ENCODE data around the gene WDR74. TPM values are rescaled to one million over a fixed set of nuclear protein-coding genes. Genes with fewer than 3 reads are reported as not detected.

WDR74 gene
- total and polyA plus RNA-seq, 2 of the 13 experiments (the other 11 are each of a cell fraction or from before 2014, with no cell fraction given), result 77.0 to 83.3 TPM

DNA sequence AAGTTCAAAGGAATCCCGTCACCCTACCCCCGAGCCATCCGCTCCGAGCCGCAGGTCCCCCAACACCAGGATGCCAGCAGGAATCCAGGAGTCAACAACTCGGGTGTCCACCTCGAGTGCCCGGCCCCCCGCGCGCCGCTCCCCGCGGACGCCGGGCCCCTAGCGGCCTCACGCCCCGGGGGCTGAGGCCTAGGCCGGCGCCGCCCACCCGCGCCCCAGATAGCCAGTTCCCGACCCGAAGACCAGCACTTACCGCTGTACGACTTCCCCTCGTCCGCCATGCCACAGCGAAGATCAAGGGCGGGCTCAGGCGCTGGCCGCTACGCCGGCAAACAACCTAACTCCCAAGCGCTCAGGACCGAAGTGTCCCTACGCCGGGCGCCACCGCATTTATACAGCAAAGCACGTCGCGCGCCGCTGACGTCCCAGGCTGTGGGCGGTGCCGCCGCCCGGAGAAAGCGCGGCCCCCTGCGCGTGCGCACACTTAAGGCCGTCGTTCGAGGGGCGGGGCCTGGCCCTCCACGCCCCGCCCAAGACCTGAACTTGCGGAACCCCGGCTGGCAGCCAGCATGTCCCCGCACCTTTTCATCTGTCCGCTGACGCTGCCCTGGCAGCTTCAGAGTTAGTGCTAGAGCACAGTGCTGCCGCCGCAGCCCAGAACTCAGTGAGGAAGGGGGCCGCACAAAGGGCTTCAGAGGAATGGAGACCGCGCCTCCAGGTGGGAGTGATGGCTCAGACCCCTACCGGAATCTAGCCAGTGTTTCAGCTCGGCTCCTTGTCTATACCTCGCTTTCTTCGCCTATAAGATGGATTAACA, 34.1 kb downstream of the WDR74 start, which contains the start of gene NXF1 (continued):
- TF ChIP-seq, protein P1, sequence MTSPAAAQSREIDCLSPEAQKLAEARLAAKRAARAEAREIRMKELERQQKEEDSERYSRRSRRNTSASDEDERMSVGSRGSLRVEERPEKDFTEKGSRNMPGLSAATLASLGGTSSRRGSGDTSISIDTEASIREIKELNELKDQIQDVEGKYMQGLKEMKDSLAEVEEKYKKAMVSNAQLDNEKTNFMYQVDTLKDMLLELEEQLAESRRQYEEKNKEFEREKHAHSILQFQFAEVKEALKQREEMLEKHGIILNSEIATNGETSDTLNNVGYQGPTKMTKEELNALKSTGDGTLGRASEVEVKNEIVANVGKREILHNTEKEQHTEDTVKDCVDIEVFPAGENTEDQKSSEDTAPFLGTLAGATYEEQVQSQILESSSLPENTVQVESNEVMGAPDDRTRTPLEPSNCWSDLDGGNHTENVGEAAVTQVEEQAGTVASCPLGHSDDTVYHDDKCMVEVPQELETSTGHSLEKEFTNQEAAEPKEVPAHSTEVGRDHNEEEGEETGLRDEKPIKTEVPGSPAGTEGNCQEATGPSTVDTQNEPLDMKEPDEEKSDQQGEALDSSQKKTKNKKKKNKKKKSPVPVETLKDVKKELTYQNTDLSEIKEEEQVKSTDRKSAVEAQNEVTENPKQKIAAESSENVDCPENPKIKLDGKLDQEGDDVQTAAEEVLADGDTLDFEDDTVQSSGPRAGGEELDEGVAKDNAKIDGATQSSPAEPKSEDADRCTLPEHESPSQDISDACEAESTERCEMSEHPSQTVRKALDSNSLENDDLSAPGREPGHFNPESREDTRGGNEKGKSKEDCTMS (CRISPR knock-in tag; conservative IDR thresholded peaks at IDR 0.05), result peak; percentile 24; the same call in 1 of the 2 replicates
- no peak for TF ChIP-seq ARNTL (CRISPR knock-in tag; IDR thresholded peaks at IDR 0.05)
- TF ChIP-seq ZNF772 (CRISPR knock-in tag; IDR thresholded peaks at IDR 0.05), result peak; percentile 27; the same call in 1 of the 2 replicates
- peak; percentile 70; the same call in 1 of the 2 replicates for TF ChIP-seq GZF1 (CRISPR knock-in tag; IDR thresholded peaks at IDR 0.05)
- no peak for TF ChIP-seq SP1 (IDR thresholded peaks at IDR 0.05)
- peak; percentile 95 for TF ChIP-seq SP1 (CRISPR knock-in tag; IDR thresholded peaks at IDR 0.05)
- peak; percentile 77; the same call in 1 of the 2 replicates for TF ChIP-seq FIP1L1 (IDR thresholded peaks at IDR 0.05; ENCODE audit: borderline replicate concordance, insufficient read depth, low read depth, low read length)
- TF ChIP-seq, protein P2, sequence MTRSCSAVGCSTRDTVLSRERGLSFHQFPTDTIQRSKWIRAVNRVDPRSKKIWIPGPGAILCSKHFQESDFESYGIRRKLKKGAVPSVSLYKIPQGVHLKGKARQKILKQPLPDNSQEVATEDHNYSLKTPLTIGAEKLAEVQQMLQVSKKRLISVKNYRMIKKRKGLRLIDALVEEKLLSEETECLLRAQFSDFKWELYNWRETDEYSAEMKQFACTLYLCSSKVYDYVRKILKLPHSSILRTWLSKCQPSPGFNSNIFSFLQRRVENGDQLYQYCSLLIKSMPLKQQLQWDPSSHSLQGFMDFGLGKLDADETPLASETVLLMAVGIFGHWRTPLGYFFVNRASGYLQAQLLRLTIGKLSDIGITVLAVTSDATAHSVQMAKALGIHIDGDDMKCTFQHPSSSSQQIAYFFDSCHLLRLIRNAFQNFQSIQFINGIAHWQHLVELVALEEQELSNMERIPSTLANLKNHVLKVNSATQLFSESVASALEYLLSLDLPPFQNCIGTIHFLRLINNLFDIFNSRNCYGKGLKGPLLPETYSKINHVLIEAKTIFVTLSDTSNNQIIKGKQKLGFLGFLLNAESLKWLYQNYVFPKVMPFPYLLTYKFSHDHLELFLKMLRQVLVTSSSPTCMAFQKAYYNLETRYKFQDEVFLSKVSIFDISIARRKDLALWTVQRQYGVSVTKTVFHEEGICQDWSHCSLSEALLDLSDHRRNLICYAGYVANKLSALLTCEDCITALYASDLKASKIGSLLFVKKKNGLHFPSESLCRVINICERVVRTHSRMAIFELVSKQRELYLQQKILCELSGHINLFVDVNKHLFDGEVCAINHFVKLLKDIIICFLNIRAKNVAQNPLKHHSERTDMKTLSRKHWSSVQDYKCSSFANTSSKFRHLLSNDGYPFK (CRISPR knock-in tag; IDR thresholded peaks at IDR 0.05; ENCODE audit: borderline replicate concordance), result peak; percentile 75; the same call in 1 of the 2 replicates
- TF ChIP-seq HOXA5 (CRISPR knock-in tag; IDR thresholded peaks at IDR 0.05), result peak; percentile 94; the same call in 1 of the 2 replicates
- TF ChIP-seq, protein P3, sequence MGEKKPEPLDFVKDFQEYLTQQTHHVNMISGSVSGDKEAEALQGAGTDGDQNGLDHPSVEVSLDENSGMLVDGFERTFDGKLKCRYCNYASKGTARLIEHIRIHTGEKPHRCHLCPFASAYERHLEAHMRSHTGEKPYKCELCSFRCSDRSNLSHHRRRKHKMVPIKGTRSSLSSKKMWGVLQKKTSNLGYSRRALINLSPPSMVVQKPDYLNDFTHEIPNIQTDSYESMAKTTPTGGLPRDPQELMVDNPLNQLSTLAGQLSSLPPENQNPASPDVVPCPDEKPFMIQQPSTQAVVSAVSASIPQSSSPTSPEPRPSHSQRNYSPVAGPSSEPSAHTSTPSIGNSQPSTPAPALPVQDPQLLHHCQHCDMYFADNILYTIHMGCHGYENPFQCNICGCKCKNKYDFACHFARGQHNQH (CRISPR knock-in tag; IDR thresholded peaks at IDR 0.05), result peak; percentile 88
- peak; percentile 79 for TF ChIP-seq ZFP82 (CRISPR knock-in tag; IDR thresholded peaks at IDR 0.05; ENCODE audit: borderline replicate concordance)
- peak; percentile 76; the same call in 1 of the 2 replicates for TF ChIP-seq FOXM1 (CRISPR knock-in tag; IDR thresholded peaks at IDR 0.05)
- peak; percentile 82; the same call in 1 of the 2 replicates for TF ChIP-seq ZNF83 (CRISPR knock-in tag; IDR thresholded peaks at IDR 0.05; ENCODE audit: borderline replicate concordance)
- peak; percentile 87; the same call in 1 of the 2 replicates for TF ChIP-seq ZNF230 (CRISPR knock-in tag; IDR thresholded peaks at IDR 0.05)
- peak; percentile 86 for TF ChIP-seq MTA1 (CRISPR knock-in tag; IDR thresholded peaks at IDR 0.05; ENCODE audit: borderline replicate concordance)
- 0 out of 2 replicates have a peak, but pooled peaks have one; percentile 51 for TF ChIP-seq FOXO1 (CRISPR knock-in tag; IDR thresholded peaks at IDR 0.05)
- TF ChIP-seq JUNB (CRISPR knock-in tag; IDR thresholded peaks at IDR 0.05; ENCODE audit: borderline replicate concordance), result no peak
- no peak for TF ChIP-seq ADNP (CRISPR knock-in tag; IDR thresholded peaks at IDR 0.05)
- peak; percentile 73; the same call in 1 of the 2 replicates for TF ChIP-seq ZSCAN20 (CRISPR knock-in tag; IDR thresholded peaks at IDR 0.05; ENCODE audit: borderline replicate concordance)
- no peak for TF ChIP-seq TEAD2 (CRISPR knock-in tag; IDR thresholded peaks at IDR 0.05)

Measured in HepG2 (cell line).